ENCODE measurements around the gene BTC.

The BTC gene

GRCh38 chr4:74805601-74806000 lies 11.3 kb upstream of the BTC start:
- Histone ChIP-seq H3K79me2 (ENCODE audit: low read length) (no peaks in the 10 kb centered on the region), H3K9me3 (ENCODE audit: insufficient read depth, low read length) (no peaks in the 10 kb centered on the region), H3K4me2 (ENCODE audit: low read length) (no peak overlapping the region), H3K4me3 (ENCODE audit: low read length) (no peak overlapping the region), H3K27ac (ENCODE audit: low read length) (no peak overlapping the region), H3K9ac (ENCODE audit: low read length) (no peak overlapping the region), H3K4me1 (ENCODE audit: low read length) (no peaks in the 10 kb centered on the region), H4K20me1 (ENCODE audit: insufficient read depth, low read length) (no peaks in the 10 kb centered on the region), H2AFZ (ENCODE audit: low read depth, low read length) (no peak overlapping the region), H3K27me3 (ENCODE audit: low read depth, low read length) (no peaks in the 10 kb centered on the region), H3K36me3 (replicated peaks; ENCODE audit: low read depth, low read length) (no peaks in the 10 kb centered on the region)
- TF ChIP-seq CTCF (IDR thresholded peaks at IDR 0.05; ENCODE audit: low read depth, low read length): no peak; the same call in 1 of the 2 replicates
- no peak for TF ChIP-seq EZH2phosphoT487 (IDR thresholded peaks at IDR 0.05; ENCODE audit: low read depth)

GRCh38 chr4:74800310-74800709 lies 6.0 kb upstream of the BTC start:
- Histone ChIP-seq H3K4me3 (ENCODE audit: low read length) (no peak overlapping the region), H4K20me1 (ENCODE audit: insufficient read depth, low read length) (no peaks in the 10 kb centered on the region), H3K79me2 (ENCODE audit: low read length) (no peaks in the 10 kb centered on the region), H3K36me3 (replicated peaks; ENCODE audit: low read depth, low read length) (no peaks in the 10 kb centered on the region), H3K9ac (ENCODE audit: low read length) (no peak overlapping the region), H3K9me3 (ENCODE audit: insufficient read depth, low read length) (no peaks in the 10 kb centered on the region), H3K4me2 (ENCODE audit: low read length) (no peak overlapping the region), H3K27me3 (ENCODE audit: low read depth, low read length) (no peaks in the 10 kb centered on the region; the same call in 1 of the 2 replicates), H3K4me1 (ENCODE audit: low read length) (no peaks in the 10 kb centered on the region), H3K27ac (ENCODE audit: low read length) (no peak overlapping the region), H2AFZ (ENCODE audit: low read depth, low read length) (peak overlapping the region; percentile 28; the same call in 1 of the 2 replicates)
- TF ChIP-seq CTCF (IDR thresholded peaks at IDR 0.05; ENCODE audit: low read depth, low read length) (no peak), EZH2phosphoT487 (IDR thresholded peaks at IDR 0.05; ENCODE audit: low read depth) (no peak)

GRCh38 chr4:74796631-74797030 lies 2.3 kb upstream of the BTC start:
- H3K36me3 ChIP-seq (replicated peaks; ENCODE audit: low read depth, low read length): no peaks in the 10 kb centered on the region
- H3K4me2 ChIP-seq (ENCODE audit: low read length): no peak overlapping the region
- H3K4me1 ChIP-seq (ENCODE audit: low read length): peaks cover 14% of the 10 kb centered on the region
- TF ChIP-seq CTCF (IDR thresholded peaks at IDR 0.05; ENCODE audit: low read depth, low read length) (no peak), EZH2phosphoT487 (IDR thresholded peaks at IDR 0.05; ENCODE audit: low read depth) (no peak)
- no peaks in the 10 kb centered on the region for H3K9me3 ChIP-seq (ENCODE audit: insufficient read depth, low read length)
- no peak overlapping the region for H3K9ac ChIP-seq (ENCODE audit: low read length)
- no peaks in the 10 kb centered on the region for H4K20me1 ChIP-seq (ENCODE audit: insufficient read depth, low read length)
- H2AFZ ChIP-seq (ENCODE audit: low read depth, low read length): no peak overlapping the region
- no peak overlapping the region for H3K4me3 ChIP-seq (ENCODE audit: low read length)
- H3K27me3 ChIP-seq (ENCODE audit: low read depth, low read length): peaks cover 9% of the 10 kb centered on the region; the same call in 1 of the 2 replicates
- no peaks in the 10 kb centered on the region for H3K79me2 ChIP-seq (ENCODE audit: low read length)
- no peak overlapping the region for H3K27ac ChIP-seq (ENCODE audit: low read length)

GRCh38 chr4:74793757-74794381 lies 454 bp downstream of the BTC start:
- Histone ChIP-seq H3K27me3 (ENCODE audit: low read depth, low read length) (peaks cover 9% of the 10 kb centered on the region; the same call in 1 of the 2 replicates), H3K9me3 (ENCODE audit: insufficient read depth, low read length) (no peaks in the 10 kb centered on the region), H3K4me3 (ENCODE audit: low read length) (peak overlapping the region; percentile 85), H4K20me1 (ENCODE audit: insufficient read depth, low read length) (no peaks in the 10 kb centered on the region), H3K79me2 (ENCODE audit: low read length) (no peaks in the 10 kb centered on the region), H3K4me2 (ENCODE audit: low read length) (peak overlapping the region; percentile 100), H3K36me3 (replicated peaks; ENCODE audit: low read depth, low read length) (no peaks in the 10 kb centered on the region), H2AFZ (ENCODE audit: low read depth, low read length) (peak overlapping the region; percentile 59), H3K9ac (ENCODE audit: low read length) (peak overlapping the region; percentile 73), H3K4me1 (ENCODE audit: low read length) (peaks cover 14% of the 10 kb centered on the region), H3K27ac (ENCODE audit: low read length) (no peak overlapping the region)
- TF ChIP-seq EZH2phosphoT487 (IDR thresholded peaks at IDR 0.05; ENCODE audit: low read depth) (no peak), CTCF (IDR thresholded peaks at IDR 0.05; ENCODE audit: low read depth, low read length) (peak; percentile 59)

Data from OCI-LY3 (cell line).